ENCODE data around the gene RAPGEF1. TPM values are rescaled to one million over a fixed set of nuclear protein-coding genes. Genes with fewer than 3 reads are reported as not detected.

Gene RAPGEF1
- total RNA-seq, 4 donors from 2014 or later = 13.1 to 73.7 (median 26.2) TPM

- no peak overlapping the region for H3K4me3 ChIP-seq
- TF ChIP-seq CTCF (IDR thresholded peaks at IDR 0.05) = no peak
- TF ChIP-seq POLR2A (IDR thresholded peaks at IDR 0.05) = no peak
- no peaks in the 10 kb centered on the region for H3K9me3 ChIP-seq
- H3K4me1 ChIP-seq = no peaks in the 10 kb centered on the region
- no peak for DNase-seq
- no peaks in the 10 kb centered on the region for H3K27me3 ChIP-seq
- no peaks in the 10 kb centered on the region for H3K36me3 ChIP-seq
- intact Hi-C loops (cut with DNase I; ENCODE audit: low total_unique reads) = no loop called here
- H3K27ac ChIP-seq = no peak overlapping the region
Measured at GRCh38 chr9:131771646-131772045, 31.8 kb upstream of the RAPGEF1 start.

GRCh38 chr9:131769361-131769760 lies 29.5 kb upstream of the RAPGEF1 start:
- Histone ChIP-seq H3K4me1 (no peaks in the 10 kb centered on the region), H3K36me3 (no peaks in the 10 kb centered on the region), H3K4me3 (no peak overlapping the region), H3K9me3 (no peaks in the 10 kb centered on the region), H3K27me3 (no peaks in the 10 kb centered on the region), H3K27ac (no peak overlapping the region)
- no peak for DNase-seq
- TF ChIP-seq CTCF (IDR thresholded peaks at IDR 0.05) (no peak), POLR2A (IDR thresholded peaks at IDR 0.05) (no peak)
- intact Hi-C loops (cut with DNase I; ENCODE audit: low total_unique reads) = loop anchor here (10.0 kb wide), 1 partner anchor 465 kb away; no protein-coding TSS in a partner anchor

GRCh38 chr9:131764568-131764967 lies 24.7 kb upstream of the RAPGEF1 start:
- Histone ChIP-seq H3K4me3 (no peak overlapping the region), H3K27ac (no peak overlapping the region), H3K4me1 (no peaks in the 10 kb centered on the region), H3K36me3 (no peaks in the 10 kb centered on the region), H3K9me3 (no peaks in the 10 kb centered on the region), H3K27me3 (no peaks in the 10 kb centered on the region)
- no peak for DNase-seq
- no peak for TF ChIP-seq CTCF (IDR thresholded peaks at IDR 0.05)
- no peak for TF ChIP-seq POLR2A (IDR thresholded peaks at IDR 0.05)
- intact Hi-C loops (cut with DNase I; ENCODE audit: low total_unique reads) = loop anchor here (10.0 kb wide), 1 partner anchor 470 kb away; no protein-coding TSS in a partner anchor

DNA sequence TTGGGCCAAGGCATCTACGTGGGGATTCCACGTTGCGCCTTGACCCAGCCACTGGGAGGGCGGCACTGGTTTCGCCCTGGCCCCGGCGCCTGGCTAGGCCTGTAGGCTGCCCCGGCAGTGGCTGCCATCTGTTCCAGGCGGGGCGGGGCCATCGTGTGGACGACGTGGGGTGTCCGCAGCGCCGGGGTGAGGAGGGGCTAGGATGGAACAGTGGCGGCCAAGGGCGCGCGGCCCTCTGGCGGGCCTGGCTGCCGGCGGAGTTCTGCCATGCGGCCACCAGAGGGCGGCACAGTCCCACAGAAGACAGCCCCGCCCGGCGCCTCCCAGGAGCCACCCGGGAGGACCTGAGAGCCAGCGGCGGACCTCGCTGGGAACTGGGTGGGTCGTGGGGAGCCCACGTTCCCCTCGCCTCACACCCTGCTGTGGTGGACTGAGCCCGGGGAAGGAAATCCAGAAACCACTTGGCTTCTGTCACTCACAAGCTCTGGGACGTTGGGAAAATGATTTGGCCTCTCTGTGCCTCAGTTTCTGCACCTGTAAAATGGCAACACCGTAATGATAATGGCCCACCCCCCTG lies 22.6 kb upstream of the RAPGEF1 start:
- DNase-seq = peak; percentile 54 to 66
- no peaks in the 10 kb centered on the region for H3K36me3 ChIP-seq
- H3K4me3 ChIP-seq = no peak overlapping the region
- no peaks in the 10 kb centered on the region for H3K4me1 ChIP-seq
- no peaks in the 10 kb centered on the region for H3K27me3 ChIP-seq
- H3K9me3 ChIP-seq = no peaks in the 10 kb centered on the region
- no peak overlapping the region for H3K27ac ChIP-seq
- peak; percentile 91 to 97 (median 92) for TF ChIP-seq CTCF (IDR thresholded peaks at IDR 0.05)
- TF ChIP-seq POLR2A (IDR thresholded peaks at IDR 0.05) = no peak
- intact Hi-C loops (cut with DNase I; ENCODE audit: low total_unique reads) = loop anchor here (10.0 kb wide), 1 partner anchor 472 kb away; no protein-coding TSS in a partner anchor

GRCh38 chr9:131759017-131759647 lies 19.3 kb upstream of the RAPGEF1 start:
- no peak for DNase-seq

More at GRCh38 chr9:131759017-131759647, 19.3 kb upstream of the RAPGEF1 start:
- Histone ChIP-seq H3K36me3 (no peaks in the 10 kb centered on the region), H3K4me1 (peaks cover 0 to 4% of the 10 kb centered on the region in 2 donors), H3K27ac (no peak overlapping the region), H3K4me3 (no peak overlapping the region), H3K27me3 (no peaks in the 10 kb centered on the region), H3K9me3 (no peaks in the 10 kb centered on the region)
- intact Hi-C loops (cut with DNase I; ENCODE audit: low total_unique reads) = no loop called here
- TF ChIP-seq CTCF (IDR thresholded peaks at IDR 0.05) (no peak), POLR2A (IDR thresholded peaks at IDR 0.05) (no peak)

Measured in uterus (tissue), 4 donors.